H9 (cell line): ENCODE data around the gene NPDC1. TPM values are rescaled to one million over a fixed set of nuclear protein-coding genes. Genes with fewer than 3 reads are reported as not detected.

Experiments
- DNase-seq: peaks from one replicate; pipeline ENCODE4 v3.0.0-alpha.2; 2017
- H2AFZ ChIP-seq: one replicate; pipeline ENCODE4 v1.6.1; 2013; ENCODE audit warnings: mild to moderate bottlenecking, low read length, control low read depth, moderate library complexity
- H2AK5ac ChIP-seq: 2 replicates; pipeline ENCODE4 v1.6.1; 2013; ENCODE audit warnings: low read length, control low read depth, mixed read lengths; ENCODE audit not compliant: insufficient read length
- H2BK120ac ChIP-seq: one replicate; pipeline ENCODE4 v1.6.1; 2013; ENCODE audit warnings: low read depth, mild to moderate bottlenecking, low read length, control low read depth, inconsistent platforms; ENCODE audit not compliant: poor library complexity, severe bottlenecking
- H2BK12ac ChIP-seq: 2 replicates; pipeline ENCODE4 v1.6.1; 2013; ENCODE audit warnings: low read length, control low read depth, mixed read lengths, low read depth; ENCODE audit not compliant: insufficient read length
- H2BK15ac ChIP-seq: 2 replicates; pipeline ENCODE4 v1.6.1; 2013; ENCODE audit warnings: low read depth, low read length, control low read depth
- H2BK20ac ChIP-seq: one replicate; pipeline ENCODE4 v1.6.1; 2013; ENCODE audit warnings: low read depth, mild to moderate bottlenecking, low read length, control low read depth, inconsistent platforms; ENCODE audit not compliant: poor library complexity, severe bottlenecking
- H2BK5ac ChIP-seq: 2 replicates; pipeline ENCODE4 v1.6.1; 2013; ENCODE audit warnings: low read length, control low read depth, mixed read lengths; ENCODE audit not compliant: insufficient read length
- H3K14ac ChIP-seq: 2 replicates; pipeline ENCODE4 v1.6.1; 2013; ENCODE audit warnings: low read length, control low read depth; ENCODE audit not compliant: insufficient read depth
- H3K18ac ChIP-seq: 2 replicates; pipeline ENCODE4 v1.6.1; 2013; ENCODE audit warnings: low read depth, mild to moderate bottlenecking, mixed read lengths, low read length, control low read depth; ENCODE audit not compliant: insufficient read length
- H3K23ac ChIP-seq: 2 replicates; pipeline ENCODE4 v1.6.1; 2013; ENCODE audit warnings: low read length, control low read depth, mixed read lengths, low read depth; ENCODE audit not compliant: insufficient read length
- H3K23me2 ChIP-seq: 2 replicates; pipeline ENCODE4 v1.6.1; 2013; ENCODE audit warnings: low read depth, mild to moderate bottlenecking, mixed read lengths, low read length, control low read depth; ENCODE audit not compliant: insufficient read length, poor library complexity, severe bottlenecking
- H3K27ac ChIP-seq: 2 replicates; pipeline ENCODE4 v1.5.1; 2013; ENCODE audit warnings: low read length, control low read depth, mixed read lengths, low read depth; ENCODE audit not compliant: insufficient read length
- H3K27me3 ChIP-seq: 2 replicates; pipeline ENCODE4 v1.6.1; 2013; ENCODE audit warnings: low read length, control low read depth, inconsistent platforms; ENCODE audit not compliant: insufficient read depth
- H3K4ac ChIP-seq: 2 replicates; pipeline ENCODE4 v1.6.1; 2013; ENCODE audit warnings: low read depth, mild to moderate bottlenecking, control low read depth, inconsistent platforms, low read length, moderate library complexity
- H3K4me1 ChIP-seq: 2 replicates; pipeline ENCODE4 v1.6.1; 2013; ENCODE audit warnings: low read length, control low read depth, inconsistent platforms; ENCODE audit not compliant: insufficient read depth
- H3K4me2 ChIP-seq: 2 replicates; pipeline ENCODE4 v1.6.1; 2013; ENCODE audit warnings: low read length, control low read depth, mixed read lengths; ENCODE audit not compliant: insufficient read length, insufficient read depth
- H3K56ac ChIP-seq: 2 replicates; pipeline ENCODE4 v1.6.1; 2013; ENCODE audit warnings: low read depth, mild to moderate bottlenecking, mixed read lengths, low read length, control low read depth; ENCODE audit not compliant: insufficient read length
- H3K79me1 ChIP-seq: 2 replicates; pipeline ENCODE4 v1.6.1; 2013; ENCODE audit warnings: low read depth, mild to moderate bottlenecking, moderate library complexity, low read length, control low read depth, inconsistent platforms; ENCODE audit not compliant: insufficient read depth, poor library complexity, severe bottlenecking
- H3K79me2 ChIP-seq: 2 replicates; pipeline ENCODE4 v1.6.1; 2013; ENCODE audit warnings: low read length, control low read depth, inconsistent platforms; ENCODE audit not compliant: insufficient read depth
- H3K9ac ChIP-seq: 2 replicates; pipeline ENCODE4 v1.6.1; 2013; ENCODE audit warnings: low read length, control low read depth, mixed read lengths; ENCODE audit not compliant: insufficient read length; ENCODE audit errors: extremely low read depth
- H3K9me3 ChIP-seq: one replicate; pipeline ENCODE4 v1.6.1; 2013; ENCODE audit warnings: low read depth, low read length, inconsistent platforms; ENCODE audit not compliant: control insufficient read depth
- H3T11ph ChIP-seq: one replicate; pipeline ENCODE4 v1.6.1; 2013; ENCODE audit warnings: mild to moderate bottlenecking, low read length, control low read depth, inconsistent platforms
- H4K20me1 ChIP-seq: one replicate; pipeline ENCODE4 v1.6.1; 2013; ENCODE audit not compliant: control insufficient read depth, insufficient read length, insufficient read depth
- H4K5ac ChIP-seq: 2 replicates; pipeline ENCODE4 v1.6.1; 2013; ENCODE audit warnings: low read depth, mild to moderate bottlenecking, mixed read lengths, low read length, control low read depth; ENCODE audit not compliant: insufficient read length
- H4K8ac ChIP-seq: replicated peaks from 2 replicates; pipeline ENCODE4 v1.6.1; 2013; ENCODE audit warnings: low read length, control low read depth, mixed read lengths, low read depth; ENCODE audit not compliant: insufficient read length
- H4K91ac ChIP-seq: 2 replicates; pipeline ENCODE4 v1.6.1; 2013; ENCODE audit warnings: low read depth, mild to moderate bottlenecking, moderate library complexity, mixed read lengths, low read length, control low read depth; ENCODE audit not compliant: insufficient read length
- H3K27ac Mint-ChIP-seq, 3 experiments: 2 replicates in 2 of 3; 3 replicates in 1 of 3; pipeline ENCODE4 v1.8.0; 2020 to 2021; ENCODE audit warnings: mixed read lengths in 3 of 3, mild to moderate bottlenecking in 1 of 3, moderate library complexity in 1 of 3
- H3K27me3 Mint-ChIP-seq: 2 replicates; pipeline ENCODE4 v1.8.0; 2021; ENCODE audit warnings: low read depth, mild to moderate bottlenecking, moderate library complexity, mixed read lengths
- H3K36me3 Mint-ChIP-seq, 3 experiments: 2 replicates in 2 of 3; 3 replicates in 1 of 3; pipeline ENCODE4 v1.8.0; 2020 to 2021; ENCODE audit warnings: low read depth in 3 of 3, mixed read lengths in 3 of 3; ENCODE audit not compliant: insufficient read depth in 1 of 3
- H3K4me1 Mint-ChIP-seq, 2 experiments: 2 replicates each; pipeline ENCODE4 v1.8.0; 2020; ENCODE audit warnings: mixed read lengths in 2 of 2
- H3K4me3 Mint-ChIP-seq, 2 experiments: 2 replicates in 1 of 2; 3 replicates in 1 of 2; pipeline ENCODE4 v1.8.0; 2020 to 2021; ENCODE audit warnings: mild to moderate bottlenecking in 2 of 2, mixed read lengths in 2 of 2, moderate library complexity in 1 of 2
- H3K9me3 Mint-ChIP-seq, 2 experiments: 2 replicates in 1 of 2; 3 replicates in 1 of 2; pipeline ENCODE4 v1.8.0; 2020; ENCODE audit warnings: mild to moderate bottlenecking in 2 of 2, mixed read lengths in 2 of 2, moderate library complexity in 1 of 2
- CTCF ChIP-seq: fragments of 200-600 bp; sonication (generic); conservative IDR thresholded peaks from 3 replicates; pipeline ENCODE4 v1.8.0; 2021; ENCODE audit warnings: antibody characterized with exemption, mild to moderate bottlenecking
- WGBS: extraction: QIAGEN DNeasy Blood & Tissue Kit; methylation state at CpG from one replicate; pipeline ENCODE4 v1.1.7; 2013; ENCODE audit warnings: missing lambda C conversion rate, low lambda C conversion rate, mixed read lengths; ENCODE audit not compliant: insufficient read length; ENCODE audit errors: extremely low coverage; 5-methylcytosine and 5-hydroxymethylcytosine counted together
- total RNA-seq: library from RNA; stranded (reverse); gene quantifications from 2 replicates; pipeline ENCODE4 v1.2.1, GENCODE V29; 2021

The NPDC1 gene
- total RNA-seq, 1 experiment from 2014 or later, result 57.6 TPM

- H2AK5ac ChIP-seq, result no peak overlapping the region
These were observed 45.6 kb downstream of the NPDC1 start for GRCh38 chr9:137000177-137000930.

More at GRCh38 chr9:137000177-137000930, 45.6 kb downstream of the NPDC1 start:
- no peaks in the 10 kb centered on the region for H4K20me1 ChIP-seq
- no peaks in the 10 kb centered on the region for H3K79me1 ChIP-seq
- H2BK20ac ChIP-seq, result no peak overlapping the region
- no peaks in the 10 kb centered on the region for H3K27me3 ChIP-seq
- no peak overlapping the region for H2BK120ac ChIP-seq
- no peak overlapping the region for H2BK5ac ChIP-seq
- H3K4me1 ChIP-seq, result no peaks in the 10 kb centered on the region
- H2BK15ac ChIP-seq, result no peak overlapping the region
- WGBS, result no CpG with 5 or more reads among the region's 10 CpGs
- no peak overlapping the region for H3K4me3 Mint-ChIP-seq
- H3K4ac ChIP-seq, result no peak overlapping the region
- H3K14ac ChIP-seq, result no peak overlapping the region
- no peak overlapping the region for H4K5ac ChIP-seq
- no peak overlapping the region for H3T11ph ChIP-seq
- no peak overlapping the region for H2BK12ac ChIP-seq
- no peak overlapping the region for H2AFZ ChIP-seq
- H3K79me2 ChIP-seq, result no peaks in the 10 kb centered on the region
- peaks cover 15% of the 10 kb centered on the region for H3K27me3 Mint-ChIP-seq
- no peak overlapping the region for H3K27ac ChIP-seq
- H3K23me2 ChIP-seq, result no peaks in the 10 kb centered on the region
- H3K56ac ChIP-seq, result no peak overlapping the region
- H3K27ac Mint-ChIP-seq, result no peak overlapping the region
- H3K4me2 ChIP-seq, result no peak overlapping the region
- peaks cover 9 to 12% of the 10 kb centered on the region in 2 experiments for H3K4me1 Mint-ChIP-seq
- no peak overlapping the region for H3K23ac ChIP-seq
- H3K36me3 Mint-ChIP-seq, result peaks cover 3 to 6% (median 5%) of the 10 kb centered on the region in 3 experiments; a peak in 5 of 7 replicates
- no peak overlapping the region for H3K18ac ChIP-seq
- no peak for DNase-seq
- H4K91ac ChIP-seq, result no peak overlapping the region
- no peak for TF ChIP-seq CTCF
- no peak overlapping the region for H3K9ac ChIP-seq
- H3K9me3 ChIP-seq, result no peaks in the 10 kb centered on the region
- H3K9me3 Mint-ChIP-seq, result peaks cover 8 to 9% of the 10 kb centered on the region in 2 experiments
- H4K8ac ChIP-seq, result no peak overlapping the region
